Measurements from ENCODE around the gene JKAMP.
"Not testable (repeated sequence)": the region's sequence is repeated elsewhere in the genome, so short reads cannot be mapped to it uniquely, and the experiment has no call there.

The JKAMP gene, protein sequence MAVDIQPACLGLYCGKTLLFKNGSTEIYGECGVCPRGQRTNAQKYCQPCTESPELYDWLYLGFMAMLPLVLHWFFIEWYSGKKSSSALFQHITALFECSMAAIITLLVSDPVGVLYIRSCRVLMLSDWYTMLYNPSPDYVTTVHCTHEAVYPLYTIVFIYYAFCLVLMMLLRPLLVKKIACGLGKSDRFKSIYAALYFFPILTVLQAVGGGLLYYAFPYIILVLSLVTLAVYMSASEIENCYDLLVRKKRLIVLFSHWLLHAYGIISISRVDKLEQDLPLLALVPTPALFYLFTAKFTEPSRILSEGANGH

GRCh38 chr14:59483819-59484638 lies at the start of gene JKAMP, which contains the start of gene L3HYPDH:
Gene JKAMP, plus strand, starts transcription at chr14:59484517. Its CDS starts 73 bp downstream, at chr14:59484590.
Gene L3HYPDH, minus strand, starts transcription at chr14:59484408. Its CDS starts 92 bp downstream, at chr14:59484316.
- DNase-seq, result peak; percentile 96

- DNase-seq, result no peak
Measured at GRCh38 chr14:59435101-59435500, 49.2 kb upstream of the JKAMP start.

DNA sequence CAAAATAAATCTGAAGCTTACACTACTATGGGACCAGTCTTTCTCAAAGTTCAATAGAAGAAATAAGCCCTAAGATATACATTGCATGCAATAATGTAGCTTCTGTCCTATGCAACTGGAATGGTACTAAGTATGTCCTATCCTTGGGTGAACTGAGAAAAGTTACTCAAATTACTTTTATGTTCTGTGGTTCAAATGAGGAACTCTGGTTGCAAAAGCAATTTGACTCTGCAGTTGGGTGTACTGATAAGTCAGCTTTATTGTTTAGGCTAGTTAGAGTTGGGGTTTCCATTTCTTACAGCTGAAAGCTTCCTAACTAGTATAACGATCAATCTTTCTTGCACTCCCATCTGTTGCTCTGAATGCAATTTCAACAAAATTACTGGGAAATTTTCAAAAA lies 48.3 kb upstream of the JKAMP start:
- DNase-seq, result no peak

DNA sequence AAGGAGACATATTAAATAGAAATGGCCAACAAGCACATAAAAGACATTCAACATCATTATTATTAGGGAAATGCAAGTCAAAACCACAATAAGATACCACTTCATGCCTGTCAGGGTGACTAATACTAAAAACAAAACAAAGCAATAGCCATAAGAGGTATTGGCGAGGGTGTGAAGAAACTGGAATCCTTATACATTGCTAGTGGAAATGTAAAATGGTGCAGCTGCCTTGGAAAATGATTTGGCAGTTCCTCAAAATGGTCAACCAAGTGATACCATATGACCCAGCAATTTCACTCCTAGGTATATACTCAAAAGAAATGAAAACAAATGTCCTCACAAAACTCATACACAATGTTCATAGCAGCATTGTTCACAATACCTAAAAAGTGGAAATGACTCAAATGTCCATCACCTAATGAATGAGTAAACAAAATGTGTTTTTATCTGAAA lies 46.1 kb upstream of the JKAMP start:
- DNase-seq, result no peak

DNA sequence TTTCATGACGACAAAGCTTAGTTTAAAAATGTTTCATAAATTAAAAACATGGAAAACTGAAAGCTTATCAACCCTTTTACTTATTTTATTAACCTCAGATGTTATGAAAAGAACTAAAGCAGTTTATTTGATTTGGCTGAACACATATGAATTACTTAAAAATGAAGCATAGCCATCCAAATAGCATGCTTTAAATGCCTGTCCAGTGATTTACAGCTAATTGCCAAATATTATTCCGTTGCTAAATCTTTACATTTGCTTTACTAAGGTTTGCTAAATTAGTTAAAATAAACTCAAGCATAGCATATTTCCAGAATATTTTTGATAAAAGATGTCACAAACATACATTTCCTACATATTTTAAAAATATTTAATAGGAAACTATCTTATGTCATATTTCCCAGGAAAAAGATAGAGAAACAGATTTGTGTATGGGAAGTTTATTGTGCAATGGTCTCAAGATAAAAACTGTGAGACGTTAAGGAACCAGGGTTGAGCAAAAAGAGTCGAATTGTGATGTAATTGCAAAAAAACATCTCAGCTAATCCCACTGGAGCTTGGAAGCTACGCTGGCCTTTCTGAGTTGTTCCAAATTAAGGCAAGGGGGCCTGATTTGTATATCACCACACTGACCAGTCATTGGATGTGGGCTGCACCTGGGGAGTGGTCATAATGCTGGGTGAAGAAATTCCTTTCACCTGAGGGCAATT lies 44.9 kb upstream of the JKAMP start:
- no peak for DNase-seq

DNA sequence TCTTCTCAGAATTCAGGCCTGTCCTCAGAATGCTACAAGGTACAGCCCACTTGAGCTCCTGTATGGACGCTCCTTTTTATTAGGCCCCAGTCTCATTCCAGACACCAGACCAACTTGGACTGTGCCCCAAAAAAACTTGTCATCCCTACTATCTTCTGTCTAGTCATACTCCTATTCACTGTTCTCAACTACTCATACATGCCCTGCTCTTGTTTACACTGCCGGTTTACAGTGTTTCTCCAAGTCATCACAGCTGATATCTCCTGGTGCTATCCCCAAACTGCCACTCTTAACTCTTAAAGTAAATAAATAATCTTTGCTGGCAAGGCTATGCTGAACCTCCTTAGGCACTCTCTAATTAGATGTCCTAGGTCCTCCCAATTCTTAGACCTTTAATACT lies 35.6 kb upstream of the JKAMP start:
- not testable (repeated sequence) for DNase-seq

GRCh38 chr14:59450716-59451115 lies 33.6 kb upstream of the JKAMP start:
- DNase-seq, result no peak

GRCh38 chr14:59451849-59452248 lies 32.5 kb upstream of the JKAMP start:
- DNase-seq, result no peak

DNA sequence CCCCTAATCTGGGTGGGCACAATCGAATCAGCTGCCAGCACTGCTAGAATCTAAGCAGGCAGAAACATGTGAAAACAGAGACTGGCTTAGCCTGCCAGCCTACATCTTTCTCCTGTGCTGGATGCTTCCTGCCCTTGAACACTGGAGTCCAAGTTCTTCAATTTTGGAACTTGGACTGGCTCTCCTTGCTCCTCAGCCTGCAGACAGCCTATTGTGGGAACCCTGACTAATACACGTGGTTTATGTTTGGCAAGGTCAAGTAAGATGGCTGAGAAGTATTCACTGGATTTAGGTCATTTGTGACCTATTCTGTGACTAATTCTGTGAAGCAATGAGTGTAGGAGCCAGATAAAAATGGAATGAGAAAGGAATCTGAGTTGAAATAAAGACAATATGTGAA lies 30.2 kb upstream of the JKAMP start:
- DNase-seq, result no peak

DNA sequence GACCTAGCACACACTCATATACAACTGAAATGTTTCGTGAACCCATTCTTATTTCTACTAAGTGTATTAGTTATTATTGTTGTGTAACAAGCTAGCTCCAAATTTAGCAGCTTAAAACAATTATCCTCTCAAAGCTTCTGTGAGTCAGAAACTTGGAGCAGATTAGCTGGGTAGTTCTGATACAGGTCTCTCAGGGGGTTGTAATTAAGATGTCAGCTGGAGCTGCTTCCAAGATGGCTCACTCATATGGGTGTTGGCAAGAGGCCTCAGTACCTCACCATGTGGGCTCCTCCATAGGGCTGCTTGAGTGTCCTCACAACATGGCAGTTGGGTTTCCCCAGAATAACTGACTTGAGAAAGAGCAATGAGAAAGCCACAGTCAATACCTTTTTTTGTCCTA lies 28.9 kb upstream of the JKAMP start:
- no peak for DNase-seq

DNA sequence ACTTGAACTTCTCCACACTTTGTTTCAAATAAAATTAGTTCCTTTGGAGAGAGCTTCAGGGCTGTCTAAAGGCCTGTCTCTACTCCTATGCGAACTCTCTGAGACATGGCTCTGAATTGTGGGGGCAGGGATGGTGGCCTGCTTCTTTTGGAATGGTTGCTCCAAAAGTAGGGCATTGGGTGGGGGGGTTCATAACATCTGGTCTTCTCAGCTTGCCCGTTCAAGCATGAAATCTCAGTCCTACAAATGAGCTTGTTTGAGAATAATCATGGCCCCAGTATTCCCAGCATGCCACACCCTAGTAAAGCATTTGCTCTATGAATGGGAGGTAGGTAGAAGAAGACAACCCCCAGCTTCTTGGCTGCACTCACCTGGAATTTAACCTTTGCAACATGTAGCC lies 25.8 kb upstream of the JKAMP start:
- DNase-seq, result no peak

- no peak for DNase-seq
Measured at GRCh38 chr14:59460378-59460777, 23.9 kb upstream of the JKAMP start.

DNA sequence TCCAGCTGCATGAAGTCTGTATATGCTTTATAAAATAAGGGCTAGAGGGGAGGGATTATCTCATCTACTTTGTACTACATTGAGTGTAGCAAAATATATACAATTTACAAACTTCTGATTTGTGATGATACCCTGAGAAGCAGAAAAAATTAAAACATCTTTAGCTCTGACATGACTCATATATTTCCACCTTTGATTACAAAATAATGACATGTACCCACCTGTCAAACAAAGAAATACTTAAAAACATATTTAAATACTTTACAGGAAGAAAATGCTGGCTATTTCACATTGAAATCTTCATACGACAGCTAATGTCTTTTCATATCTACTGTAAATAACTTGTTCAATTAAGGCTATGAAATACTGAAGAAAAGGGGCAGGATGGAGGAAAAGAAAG lies 22.4 kb upstream of the JKAMP start:
- no peak for DNase-seq

- DNase-seq, result no peak
Measured at GRCh38 chr14:59463787-59464485, 20.4 kb upstream of the JKAMP start.

GRCh38 chr14:59464486-59465315 lies 19.6 kb upstream of the JKAMP start:
- DNase-seq, result peak; percentile 20

DNA sequence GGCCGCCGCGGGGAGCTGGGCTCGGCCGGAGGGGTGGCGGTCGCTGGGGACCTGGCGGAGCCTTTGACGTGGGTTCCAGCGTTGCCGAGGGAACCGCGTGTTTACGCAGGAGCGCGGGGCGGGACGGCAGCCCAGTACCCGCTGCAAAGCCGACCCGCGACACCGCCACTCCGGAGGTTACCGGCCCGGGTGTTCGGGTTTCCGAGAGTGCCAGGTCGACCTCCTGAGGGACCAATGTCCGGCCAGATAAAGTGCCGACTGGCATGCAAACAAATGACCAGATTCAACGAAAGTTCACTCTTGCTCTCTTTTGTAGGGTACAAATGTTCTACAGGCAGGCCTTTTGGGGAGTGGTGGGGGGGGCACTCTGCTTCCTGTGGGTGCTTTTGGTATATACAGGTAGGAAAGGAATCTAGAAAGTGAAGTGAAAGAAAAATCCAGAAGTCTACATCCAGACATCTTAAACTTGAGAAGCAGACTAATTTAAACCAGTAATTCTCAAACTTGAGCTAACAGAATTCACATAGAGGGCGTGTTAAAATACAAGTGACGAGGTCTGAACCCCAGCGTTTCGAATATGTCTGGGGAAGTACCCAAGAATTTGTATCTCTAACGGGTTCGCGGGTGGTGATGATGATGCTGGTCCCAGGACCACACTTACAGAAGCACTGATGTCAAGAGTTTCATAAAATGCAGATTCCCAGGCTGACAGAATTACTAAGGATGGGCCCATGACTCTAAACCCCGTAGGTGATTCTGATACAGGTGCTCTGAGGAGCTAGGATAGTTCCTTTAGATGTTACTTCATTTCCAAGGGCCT lies 18.8 kb upstream of the JKAMP start, which contains the start of gene GPR135:
Gene GPR135, minus strand, starts transcription at position 65 of the 820 bp plus-strand sequence. CDS start 154 bp downstream, outside the sequence.
- peak; percentile 24 for DNase-seq

DNA sequence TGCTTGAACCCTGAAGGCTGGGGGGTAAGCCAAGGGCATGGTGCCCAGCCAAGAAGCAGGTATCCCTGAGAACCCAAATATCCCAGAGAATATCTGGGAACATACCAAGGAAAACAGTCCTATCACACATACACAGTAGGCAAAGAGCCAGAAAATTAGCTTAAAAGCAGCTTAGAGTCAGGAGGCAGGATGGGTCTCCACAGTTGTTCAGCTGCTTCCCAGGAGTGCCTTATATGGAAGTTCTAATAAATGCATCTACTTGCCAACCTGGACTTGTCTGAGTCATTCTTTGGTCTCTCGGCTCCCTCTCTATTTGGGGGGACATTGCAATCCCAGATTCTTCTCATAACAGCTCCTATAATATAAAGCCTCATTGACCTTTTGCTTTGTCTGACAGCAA lies 10.1 kb upstream of the JKAMP start:
- DNase-seq, result no peak

- DNase-seq, result no peak
Measured at GRCh38 chr14:59475709-59476108, 8.6 kb upstream of the JKAMP start.

DNA sequence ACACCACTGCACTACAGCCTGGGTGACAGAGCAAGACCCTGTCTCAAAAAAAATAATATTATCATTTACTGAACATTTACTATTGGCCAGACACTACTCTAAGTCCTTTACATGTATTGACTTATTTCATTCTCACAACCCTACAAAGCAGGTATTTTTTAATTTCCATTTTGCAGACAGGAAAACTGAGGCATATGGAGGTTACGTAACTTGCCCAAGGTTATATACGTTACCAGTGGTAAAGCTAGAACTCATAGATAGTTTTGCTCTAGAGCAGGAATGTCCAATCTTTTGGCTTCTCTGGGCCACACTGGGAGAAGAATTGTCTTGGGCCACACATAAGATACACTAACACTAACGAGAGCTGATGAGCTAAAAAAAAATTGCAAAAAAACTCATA lies 5.8 kb upstream of the JKAMP start:
- DNase-seq, result no peak

GRCh38 chr14:59480166-59480565 lies 4.2 kb upstream of the JKAMP start:
- no peak for DNase-seq

DNA sequence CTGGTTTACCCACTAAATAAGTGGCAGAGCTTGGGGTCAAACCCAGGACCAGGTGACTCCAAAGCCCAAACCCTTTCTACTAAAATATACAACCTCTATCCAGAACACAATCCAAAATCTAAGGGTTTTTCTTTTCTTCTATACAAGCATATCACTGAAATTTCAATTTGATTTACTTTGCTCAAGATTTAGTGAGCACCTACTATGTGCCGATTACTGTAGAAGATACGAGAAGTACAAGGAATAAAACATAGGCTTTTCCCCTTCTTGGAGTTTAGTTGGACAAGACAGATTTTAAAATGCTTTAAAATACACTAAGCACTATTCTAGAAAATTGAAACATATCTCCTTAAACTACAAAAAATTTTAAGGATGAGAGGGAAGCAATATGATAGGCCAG lies 2.9 kb upstream of the JKAMP start:
- no peak for DNase-seq

Data from activated CD4-positive, alpha-beta T cell treated with anti-CD3 and anti-CD28 coated beads for 1 hour (primary cell).